Neural crest cell (in vitro differentiated cells): ENCODE data around the gene ERAS. TPM values are rescaled to one million over a fixed set of nuclear protein-coding genes. Genes with fewer than 3 reads are reported as not detected.

Experiments
- DNase-seq: peaks from one replicate; pipeline ENCODE4 v3.0.0; 2021; ENCODE audit warnings: low read depth, mixed read lengths, low spot score
- H3K27ac Mint-ChIP-seq: one replicate; pipeline ENCODE4 v1.8.0; 2021; ENCODE audit warnings: mild to moderate bottlenecking, mixed read lengths; ENCODE audit not compliant: unreplicated experiment
- H3K27me3 Mint-ChIP-seq: 2 replicates; pipeline ENCODE4 v1.8.0; 2021; ENCODE audit warnings: low read depth, mild to moderate bottlenecking, mixed read lengths
- H3K36me3 Mint-ChIP-seq: 2 replicates; pipeline ENCODE4 v1.8.0; 2021; ENCODE audit warnings: low read depth, mild to moderate bottlenecking, mixed read lengths
- H3K4me1 Mint-ChIP-seq: 2 replicates; pipeline ENCODE4 v1.8.0; 2021; ENCODE audit warnings: mixed read lengths
- H3K4me3 Mint-ChIP-seq: one replicate; pipeline ENCODE4 v1.8.0; 2021; ENCODE audit warnings: mild to moderate bottlenecking, mixed read lengths
- H3K9me3 Mint-ChIP-seq: 2 replicates; pipeline ENCODE4 v1.8.0; 2021; ENCODE audit warnings: mixed read lengths
- CTCF ChIP-seq: fragments of 200-600 bp; sonication (generic); conservative IDR thresholded peaks from 2 replicates; pipeline ENCODE4 v1.5.0; 2021; ENCODE audit warnings: antibody characterized with exemption, mild to moderate bottlenecking
- total RNA-seq: library from RNA; stranded (reverse); gene quantifications from 2 replicates; pipeline ENCODE4 v1.2.1, GENCODE V29; 2021

The ERAS gene
- total RNA-seq, 1 donor from 2014 or later = 0.49 TPM

- Mint-ChIP-seq H3K27ac (no peak overlapping the region), H3K4me3 (no peak overlapping the region), H3K27me3 (peaks cover 20% of the 10 kb centered on the region), H3K4me1 (no peaks in the 10 kb centered on the region), H3K9me3 (no peaks in the 10 kb centered on the region), H3K36me3 (no peaks in the 10 kb centered on the region)
- TF ChIP-seq CTCF = no peak
- DNase-seq = no peak
Measured at GRCh38 chrX:48782795-48783194, 43.5 kb upstream of the ERAS start.

DNA sequence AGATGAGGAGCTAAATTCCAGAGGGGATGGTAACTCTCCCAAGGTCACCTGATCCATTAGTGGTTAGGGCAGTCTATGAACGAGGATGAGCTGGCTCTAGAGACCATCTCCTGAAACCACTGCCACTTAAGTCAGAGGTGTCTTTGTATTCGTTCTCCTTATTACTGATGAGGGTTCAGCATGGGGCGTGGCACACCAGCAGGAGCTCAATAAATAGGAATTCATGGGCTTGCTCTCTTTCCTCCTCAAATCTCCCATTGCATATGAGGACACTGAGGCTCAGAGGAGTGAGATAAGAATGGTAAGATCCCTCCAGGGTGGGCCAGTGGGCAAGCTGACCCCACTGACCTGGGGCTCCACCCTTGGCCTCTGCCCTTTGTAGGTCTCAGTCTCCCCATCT is 41.6 kb upstream of the ERAS start:
- Mint-ChIP-seq H3K36me3 (no peaks in the 10 kb centered on the region), H3K27ac (no peak overlapping the region), H3K9me3 (no peaks in the 10 kb centered on the region), H3K4me1 (no peaks in the 10 kb centered on the region), H3K4me3 (no peak overlapping the region), H3K27me3 (peaks cover 17% of the 10 kb centered on the region)
- TF ChIP-seq CTCF = no peak
- no peak for DNase-seq

GRCh38 chrX:48785186-48785539 is 41.1 kb upstream of the ERAS start:
- Mint-ChIP-seq H3K4me3 (no peak overlapping the region), H3K36me3 (no peaks in the 10 kb centered on the region), H3K27me3 (peaks cover 17% of the 10 kb centered on the region), H3K4me1 (no peaks in the 10 kb centered on the region), H3K9me3 (no peaks in the 10 kb centered on the region), H3K27ac (no peak overlapping the region)
- DNase-seq = no peak
- no peak for TF ChIP-seq CTCF

- TF ChIP-seq CTCF = no peak
- Mint-ChIP-seq H3K27me3 (peaks cover 17% of the 10 kb centered on the region), H3K9me3 (no peaks in the 10 kb centered on the region), H3K4me3 (no peak overlapping the region), H3K27ac (no peak overlapping the region), H3K4me1 (no peaks in the 10 kb centered on the region), H3K36me3 (no peaks in the 10 kb centered on the region)
- DNase-seq = no peak
Measured at GRCh38 chrX:48785540-48786214, 40.6 kb upstream of the ERAS start.

DNA sequence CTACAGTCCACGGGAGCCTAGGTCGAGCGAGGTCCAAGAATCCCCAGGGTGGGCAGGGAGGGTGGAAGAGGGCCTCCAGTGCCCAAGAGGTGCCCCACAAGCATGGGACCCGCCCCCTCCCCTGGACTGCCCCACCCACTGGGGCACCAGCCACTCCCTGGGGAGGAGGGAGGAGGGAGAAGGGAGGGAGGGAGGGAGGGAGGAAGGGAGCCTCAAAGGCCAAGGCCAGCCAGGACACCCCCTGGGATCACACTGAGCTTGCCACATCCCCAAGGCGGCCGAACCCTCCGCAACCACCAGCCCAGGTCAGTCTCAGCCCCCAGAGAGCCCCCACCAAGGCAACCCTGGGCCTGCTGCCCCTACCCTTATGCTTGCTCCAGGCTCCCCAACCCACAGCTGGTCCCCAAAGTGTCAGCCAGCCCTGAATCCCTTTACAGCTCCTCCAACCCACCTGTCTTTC is 39.9 kb upstream of the ERAS start, which contains the start of gene GATA1:
TSS of gene GATA1 (plus strand) at position 250 of the 460 bp plus-strand sequence. CDS start 4,520 bp downstream, outside the sequence.
- Mint-ChIP-seq H3K4me1 (no peaks in the 10 kb centered on the region), H3K27me3 (peaks cover 17% of the 10 kb centered on the region), H3K4me3 (no peak within 1 kb of the TSS), H3K36me3 (no peaks in the 10 kb centered on the region), H3K27ac (no peak within 1 kb of the TSS), H3K9me3 (no peaks in the 10 kb centered on the region)
- DNase-seq = no peak
- TF ChIP-seq CTCF = no peak
